ENCODE measurements around the gene PPM1L.
A peak's percentile ranks its signal among the peaks of the same experiment; 100 is the strongest.

Gene PPM1L

DNA sequence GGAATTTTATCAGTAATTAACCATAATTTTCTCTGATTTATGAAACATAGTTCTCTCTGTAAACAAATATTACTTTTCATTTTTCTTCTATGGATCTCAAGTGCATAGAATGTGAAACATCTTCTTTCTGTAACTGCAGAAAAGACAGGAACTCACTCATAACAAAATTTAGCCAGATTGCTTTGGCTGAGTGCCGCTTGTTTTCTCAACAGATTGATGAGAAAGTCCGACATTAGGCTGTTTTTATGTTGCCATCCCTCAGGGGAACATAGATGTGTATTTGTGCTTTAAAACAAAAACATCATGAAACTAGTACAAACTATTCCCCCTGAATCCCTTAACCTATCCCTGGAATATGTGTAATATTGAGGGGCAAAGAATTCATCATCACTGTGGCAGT lies 194.9 kb downstream of the PPM1L start:
- Histone ChIP-seq H3K4me2 (ENCODE audit: low read length) (no peak overlapping the region), H3K4me3 (ENCODE audit: low read length) (no peak overlapping the region), H3K4me1 (ENCODE audit: low read length) (no peaks in the 10 kb centered on the region), H4K20me1 (ENCODE audit: insufficient read depth, low read length) (no peaks in the 10 kb centered on the region), H3K9me3 (ENCODE audit: insufficient read depth, low read length) (no peaks in the 10 kb centered on the region), H3K79me2 (ENCODE audit: low read length) (no peaks in the 10 kb centered on the region), H3K36me3 (replicated peaks; ENCODE audit: low read depth, low read length) (no peaks in the 10 kb centered on the region), H2AFZ (ENCODE audit: low read depth, low read length) (no peak overlapping the region), H3K9ac (ENCODE audit: low read length) (no peak overlapping the region), H3K27me3 (ENCODE audit: low read depth, low read length) (no peaks in the 10 kb centered on the region), H3K27ac (ENCODE audit: low read length) (no peak overlapping the region)
- TF ChIP-seq EZH2phosphoT487 (IDR thresholded peaks at IDR 0.05; ENCODE audit: low read depth): no peak

DNA sequence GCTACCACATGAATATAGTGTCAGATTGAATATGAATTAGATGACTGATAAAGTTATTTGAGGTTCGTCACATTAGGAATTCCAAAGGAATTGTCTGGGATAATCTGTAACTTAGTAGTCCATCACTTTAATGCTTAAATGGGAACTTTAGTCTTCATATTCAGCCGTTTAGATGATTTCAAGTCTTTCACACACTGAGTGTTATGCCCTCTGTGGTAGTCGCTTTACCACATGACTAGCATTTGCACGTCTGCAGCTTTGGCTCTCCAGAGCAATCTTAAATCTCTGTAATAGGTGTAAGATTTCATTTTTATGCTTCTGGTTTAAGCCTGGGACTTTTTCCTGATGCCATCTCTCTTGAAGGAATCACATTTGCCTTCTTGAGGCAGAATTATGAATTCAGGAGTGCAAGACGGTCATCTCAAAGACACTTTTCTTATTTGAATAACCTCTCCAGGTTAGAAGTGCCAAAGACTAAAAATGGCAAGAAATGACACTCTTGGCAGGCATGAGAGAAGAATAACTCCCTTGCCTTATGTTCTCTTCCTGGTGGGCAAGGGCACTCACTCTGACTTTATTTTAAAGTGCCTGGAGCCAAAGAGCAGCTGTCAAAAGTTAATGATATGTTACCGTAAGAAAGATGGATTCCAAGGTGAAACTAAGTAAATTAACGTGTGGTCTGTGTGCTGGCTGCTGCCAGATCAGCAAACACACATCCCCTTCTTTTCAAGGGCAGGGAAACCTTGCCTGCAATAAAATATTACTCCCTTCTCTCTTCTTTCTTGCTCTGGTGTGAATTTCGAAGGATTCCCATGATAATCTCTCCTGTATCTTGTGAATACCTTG lies 195.8 kb downstream of the PPM1L start:
- no peak overlapping the region for H3K4me3 ChIP-seq (ENCODE audit: low read length)
- H3K4me2 ChIP-seq (ENCODE audit: low read length): no peak overlapping the region
- no peaks in the 10 kb centered on the region for H3K27me3 ChIP-seq (ENCODE audit: low read depth, low read length)
- 0 out of 2 replicates have a peak, but pooled peaks cover 6% of the 10 kb centered on the region for H4K20me1 ChIP-seq (ENCODE audit: insufficient read depth, low read length)
- no peak overlapping the region for H3K9ac ChIP-seq (ENCODE audit: low read length)
- H3K36me3 ChIP-seq (replicated peaks; ENCODE audit: low read depth, low read length): no peaks in the 10 kb centered on the region
- TF ChIP-seq, protein P1, sequence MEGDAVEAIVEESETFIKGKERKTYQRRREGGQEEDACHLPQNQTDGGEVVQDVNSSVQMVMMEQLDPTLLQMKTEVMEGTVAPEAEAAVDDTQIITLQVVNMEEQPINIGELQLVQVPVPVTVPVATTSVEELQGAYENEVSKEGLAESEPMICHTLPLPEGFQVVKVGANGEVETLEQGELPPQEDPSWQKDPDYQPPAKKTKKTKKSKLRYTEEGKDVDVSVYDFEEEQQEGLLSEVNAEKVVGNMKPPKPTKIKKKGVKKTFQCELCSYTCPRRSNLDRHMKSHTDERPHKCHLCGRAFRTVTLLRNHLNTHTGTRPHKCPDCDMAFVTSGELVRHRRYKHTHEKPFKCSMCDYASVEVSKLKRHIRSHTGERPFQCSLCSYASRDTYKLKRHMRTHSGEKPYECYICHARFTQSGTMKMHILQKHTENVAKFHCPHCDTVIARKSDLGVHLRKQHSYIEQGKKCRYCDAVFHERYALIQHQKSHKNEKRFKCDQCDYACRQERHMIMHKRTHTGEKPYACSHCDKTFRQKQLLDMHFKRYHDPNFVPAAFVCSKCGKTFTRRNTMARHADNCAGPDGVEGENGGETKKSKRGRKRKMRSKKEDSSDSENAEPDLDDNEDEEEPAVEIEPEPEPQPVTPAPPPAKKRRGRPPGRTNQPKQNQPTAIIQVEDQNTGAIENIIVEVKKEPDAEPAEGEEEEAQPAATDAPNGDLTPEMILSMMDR (IDR thresholded peaks at IDR 0.05; ENCODE audit: low read depth, low read length): no peak
- TF ChIP-seq EZH2phosphoT487 (IDR thresholded peaks at IDR 0.05; ENCODE audit: low read depth): no peak
- H3K9me3 ChIP-seq (ENCODE audit: insufficient read depth, low read length): no peaks in the 10 kb centered on the region
- H3K79me2 ChIP-seq (ENCODE audit: low read length): no peaks in the 10 kb centered on the region
- no peaks in the 10 kb centered on the region for H3K4me1 ChIP-seq (ENCODE audit: low read length)
- H3K27ac ChIP-seq (ENCODE audit: low read length): no peak overlapping the region
- no peak overlapping the region for H2AFZ ChIP-seq (ENCODE audit: low read depth, low read length)

DNA sequence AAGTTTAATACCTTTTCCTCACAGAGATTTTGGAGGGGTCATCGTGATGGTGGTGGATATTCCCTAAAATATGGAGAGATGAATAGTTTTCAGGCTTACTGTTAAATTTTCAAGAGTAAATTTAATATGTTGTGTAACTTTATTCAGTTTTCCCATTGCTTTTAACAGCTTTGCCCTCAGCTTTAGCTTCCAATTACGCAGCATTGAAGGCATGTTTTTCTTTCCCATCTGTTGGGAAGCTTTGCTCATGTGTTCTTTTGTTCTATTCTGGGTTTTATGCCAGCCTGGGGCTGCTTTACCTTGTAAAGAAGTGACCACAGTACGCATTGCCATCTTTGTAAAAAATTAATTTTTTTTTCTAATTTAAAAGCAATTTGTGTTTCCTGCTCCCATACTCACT lies 197.7 kb downstream of the PPM1L start:
- no peaks in the 10 kb centered on the region for H3K27me3 ChIP-seq (ENCODE audit: low read depth, low read length)
- H3K9ac ChIP-seq (ENCODE audit: low read length): no peak overlapping the region
- no peak overlapping the region for H3K27ac ChIP-seq (ENCODE audit: low read length)
- H3K9me3 ChIP-seq (ENCODE audit: insufficient read depth, low read length): no peaks in the 10 kb centered on the region
- H3K4me2 ChIP-seq (ENCODE audit: low read length): no peak overlapping the region
- 0 out of 2 replicates have a peak, but pooled peaks cover 8% of the 10 kb centered on the region for H4K20me1 ChIP-seq (ENCODE audit: insufficient read depth, low read length)
- no peaks in the 10 kb centered on the region for H3K36me3 ChIP-seq (replicated peaks; ENCODE audit: low read depth, low read length)
- H3K79me2 ChIP-seq (ENCODE audit: low read length): no peaks in the 10 kb centered on the region
- H2AFZ ChIP-seq (ENCODE audit: low read depth, low read length): no peak overlapping the region
- H3K4me3 ChIP-seq (ENCODE audit: low read length): no peak overlapping the region
- TF ChIP-seq, protein P1 (IDR thresholded peaks at IDR 0.05; ENCODE audit: low read depth, low read length): no peak
- no peak for TF ChIP-seq EZH2phosphoT487 (IDR thresholded peaks at IDR 0.05; ENCODE audit: low read depth)
- no peaks in the 10 kb centered on the region for H3K4me1 ChIP-seq (ENCODE audit: low read length)

DNA sequence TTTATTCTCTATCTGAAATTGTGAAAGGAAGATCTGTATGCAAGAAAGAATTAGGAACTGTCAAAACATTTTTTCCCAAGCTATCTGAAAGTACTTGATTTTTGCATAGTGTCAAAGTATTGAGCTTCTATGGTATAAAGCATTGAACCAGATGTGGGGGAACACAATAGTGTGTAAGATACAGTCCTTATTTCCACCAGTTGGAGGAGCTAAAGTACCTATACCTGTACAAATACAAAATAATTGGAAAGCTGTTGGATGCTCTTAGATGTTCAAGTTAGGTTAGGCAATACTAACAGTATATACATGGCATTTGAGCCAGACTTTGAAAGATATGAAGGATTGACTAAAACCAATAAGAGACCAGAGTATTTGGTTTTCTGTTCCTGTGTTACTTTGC lies 200.8 kb downstream of the PPM1L start:
- Histone ChIP-seq H3K79me2 (ENCODE audit: low read length) (no peaks in the 10 kb centered on the region), H3K36me3 (replicated peaks; ENCODE audit: low read depth, low read length) (no peaks in the 10 kb centered on the region), H4K20me1 (ENCODE audit: insufficient read depth, low read length) (0 out of 2 replicates have a peak, but pooled peaks cover 8% of the 10 kb centered on the region), H3K4me2 (ENCODE audit: low read length) (no peak overlapping the region), H3K9ac (ENCODE audit: low read length) (no peak overlapping the region), H3K27ac (ENCODE audit: low read length) (no peak overlapping the region), H3K27me3 (ENCODE audit: low read depth, low read length) (no peaks in the 10 kb centered on the region), H3K4me1 (ENCODE audit: low read length) (no peaks in the 10 kb centered on the region), H3K4me3 (ENCODE audit: low read length) (no peak overlapping the region), H2AFZ (ENCODE audit: low read depth, low read length) (no peak overlapping the region), H3K9me3 (ENCODE audit: insufficient read depth, low read length) (no peaks in the 10 kb centered on the region)
- TF ChIP-seq EZH2phosphoT487 (IDR thresholded peaks at IDR 0.05; ENCODE audit: low read depth): no peak
- TF ChIP-seq, protein P1 (IDR thresholded peaks at IDR 0.05; ENCODE audit: low read depth, low read length): peak; percentile 51
